ENCODE results near the gene NAT9. TPM values are rescaled to one million over a fixed set of nuclear protein-coding genes. Genes with fewer than 3 reads are reported as not detected.

The NAT9 gene
- total and polyA plus RNA-seq, 2 experiments from 2014 or later = 37.3 to 37.5 TPM

DNA sequence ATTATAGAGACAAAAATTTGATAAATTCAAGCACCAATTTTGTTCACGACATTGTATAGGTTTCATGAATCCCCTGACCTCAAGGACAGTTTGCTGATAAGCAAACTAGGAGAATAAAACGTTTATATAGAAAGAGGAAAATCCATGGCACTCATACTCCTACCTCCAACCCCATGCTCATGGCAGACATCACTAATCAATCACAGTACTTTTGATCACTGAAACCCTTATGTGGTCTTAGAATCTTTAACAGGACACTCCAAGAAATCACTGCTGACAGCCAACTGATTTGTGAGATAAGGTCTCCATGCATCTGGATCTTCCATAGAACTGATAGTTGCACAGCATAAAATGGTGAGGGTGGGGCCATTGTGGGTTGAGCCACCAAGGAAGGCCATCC lies 32.4 kb downstream of the NAT9 start (continued):
- no peak for TF ChIP-seq ZNF462 (CRISPR knock-in tag; IDR thresholded peaks at IDR 0.05)
- TF ChIP-seq POLR2AphosphoS5 (IDR thresholded peaks at IDR 0.05; ENCODE audit: low read depth) = no peak
- TF ChIP-seq CREB1 (CRISPR knock-in tag; IDR thresholded peaks at IDR 0.05; ENCODE audit: low read depth) = no peak

DNA sequence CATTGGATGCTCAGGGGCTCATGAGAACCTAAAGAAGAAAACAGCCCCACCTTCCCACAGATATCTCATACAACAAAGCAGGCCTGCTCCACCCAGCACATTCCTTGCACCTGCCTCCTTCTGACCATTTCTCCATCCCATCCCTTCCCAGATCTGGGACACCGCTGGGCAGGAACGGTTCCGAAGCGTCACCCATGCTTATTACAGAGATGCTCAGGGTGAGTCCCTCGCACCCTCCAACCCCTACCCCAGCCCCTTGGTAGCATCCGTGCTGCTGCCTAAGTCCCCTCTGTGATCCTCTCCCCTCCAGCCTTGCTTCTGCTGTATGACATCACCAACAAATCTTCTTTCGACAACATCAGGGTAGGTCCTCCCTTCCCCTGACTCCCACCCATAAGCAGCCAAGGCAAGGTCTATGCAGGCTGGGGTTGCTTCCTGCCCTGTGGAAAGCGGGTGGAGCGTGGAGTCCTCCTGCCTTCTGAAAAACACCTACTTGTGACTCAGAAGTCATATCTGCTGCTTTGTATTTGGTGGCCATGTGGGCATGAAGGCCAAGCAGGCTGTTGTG lies 33.1 kb downstream of the NAT9 start:
- H3K4me1 ChIP-seq (ENCODE audit: insufficient read depth) = peaks cover 48% of the 10 kb centered on the region
- no peak overlapping the region for H3K27ac Mint-ChIP-seq
- TF ChIP-seq ZNF331 (CRISPR knock-in tag; IDR thresholded peaks at IDR 0.05; ENCODE audit: low read depth) (no peak), EZH2 (IDR thresholded peaks at IDR 0.05; ENCODE audit: low read depth, unreplicated experiment) (no peak), EZH2phosphoT487 (IDR thresholded peaks at IDR 0.05; ENCODE audit: unreplicated experiment) (no peak), CREB1 (CRISPR knock-in tag; IDR thresholded peaks at IDR 0.05; ENCODE audit: low read depth) (no peak), ZNF114 (CRISPR knock-in tag; IDR thresholded peaks at IDR 0.05) (no peak), NANOG (IDR thresholded peaks at IDR 0.05; ENCODE audit: borderline replicate concordance) (no peak), JUNB (IDR thresholded peaks at IDR 0.05; ENCODE audit: unreplicated experiment) (no peak), POLR2AphosphoS5 (IDR thresholded peaks at IDR 0.05; ENCODE audit: low read depth) (no peak)
- TF ChIP-seq, protein P1, sequence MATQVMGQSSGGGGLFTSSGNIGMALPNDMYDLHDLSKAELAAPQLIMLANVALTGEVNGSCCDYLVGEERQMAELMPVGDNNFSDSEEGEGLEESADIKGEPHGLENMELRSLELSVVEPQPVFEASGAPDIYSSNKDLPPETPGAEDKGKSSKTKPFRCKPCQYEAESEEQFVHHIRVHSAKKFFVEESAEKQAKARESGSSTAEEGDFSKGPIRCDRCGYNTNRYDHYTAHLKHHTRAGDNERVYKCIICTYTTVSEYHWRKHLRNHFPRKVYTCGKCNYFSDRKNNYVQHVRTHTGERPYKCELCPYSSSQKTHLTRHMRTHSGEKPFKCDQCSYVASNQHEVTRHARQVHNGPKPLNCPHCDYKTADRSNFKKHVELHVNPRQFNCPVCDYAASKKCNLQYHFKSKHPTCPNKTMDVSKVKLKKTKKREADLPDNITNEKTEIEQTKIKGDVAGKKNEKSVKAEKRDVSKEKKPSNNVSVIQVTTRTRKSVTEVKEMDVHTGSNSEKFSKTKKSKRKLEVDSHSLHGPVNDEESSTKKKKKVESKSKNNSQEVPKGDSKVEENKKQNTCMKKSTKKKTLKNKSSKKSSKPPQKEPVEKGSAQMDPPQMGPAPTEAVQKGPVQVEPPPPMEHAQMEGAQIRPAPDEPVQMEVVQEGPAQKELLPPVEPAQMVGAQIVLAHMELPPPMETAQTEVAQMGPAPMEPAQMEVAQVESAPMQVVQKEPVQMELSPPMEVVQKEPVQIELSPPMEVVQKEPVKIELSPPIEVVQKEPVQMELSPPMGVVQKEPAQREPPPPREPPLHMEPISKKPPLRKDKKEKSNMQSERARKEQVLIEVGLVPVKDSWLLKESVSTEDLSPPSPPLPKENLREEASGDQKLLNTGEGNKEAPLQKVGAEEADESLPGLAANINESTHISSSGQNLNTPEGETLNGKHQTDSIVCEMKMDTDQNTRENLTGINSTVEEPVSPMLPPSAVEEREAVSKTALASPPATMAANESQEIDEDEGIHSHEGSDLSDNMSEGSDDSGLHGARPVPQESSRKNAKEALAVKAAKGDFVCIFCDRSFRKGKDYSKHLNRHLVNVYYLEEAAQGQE (IDR thresholded peaks at IDR 0.05; ENCODE audit: unreplicated experiment) = no peak
- TF ChIP-seq, protein P2, sequence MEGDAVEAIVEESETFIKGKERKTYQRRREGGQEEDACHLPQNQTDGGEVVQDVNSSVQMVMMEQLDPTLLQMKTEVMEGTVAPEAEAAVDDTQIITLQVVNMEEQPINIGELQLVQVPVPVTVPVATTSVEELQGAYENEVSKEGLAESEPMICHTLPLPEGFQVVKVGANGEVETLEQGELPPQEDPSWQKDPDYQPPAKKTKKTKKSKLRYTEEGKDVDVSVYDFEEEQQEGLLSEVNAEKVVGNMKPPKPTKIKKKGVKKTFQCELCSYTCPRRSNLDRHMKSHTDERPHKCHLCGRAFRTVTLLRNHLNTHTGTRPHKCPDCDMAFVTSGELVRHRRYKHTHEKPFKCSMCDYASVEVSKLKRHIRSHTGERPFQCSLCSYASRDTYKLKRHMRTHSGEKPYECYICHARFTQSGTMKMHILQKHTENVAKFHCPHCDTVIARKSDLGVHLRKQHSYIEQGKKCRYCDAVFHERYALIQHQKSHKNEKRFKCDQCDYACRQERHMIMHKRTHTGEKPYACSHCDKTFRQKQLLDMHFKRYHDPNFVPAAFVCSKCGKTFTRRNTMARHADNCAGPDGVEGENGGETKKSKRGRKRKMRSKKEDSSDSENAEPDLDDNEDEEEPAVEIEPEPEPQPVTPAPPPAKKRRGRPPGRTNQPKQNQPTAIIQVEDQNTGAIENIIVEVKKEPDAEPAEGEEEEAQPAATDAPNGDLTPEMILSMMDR (conservative IDR thresholded peaks at IDR 0.05; ENCODE audit: low read depth in 2 of 2) = no peak
- TF ChIP-seq, protein P3, sequence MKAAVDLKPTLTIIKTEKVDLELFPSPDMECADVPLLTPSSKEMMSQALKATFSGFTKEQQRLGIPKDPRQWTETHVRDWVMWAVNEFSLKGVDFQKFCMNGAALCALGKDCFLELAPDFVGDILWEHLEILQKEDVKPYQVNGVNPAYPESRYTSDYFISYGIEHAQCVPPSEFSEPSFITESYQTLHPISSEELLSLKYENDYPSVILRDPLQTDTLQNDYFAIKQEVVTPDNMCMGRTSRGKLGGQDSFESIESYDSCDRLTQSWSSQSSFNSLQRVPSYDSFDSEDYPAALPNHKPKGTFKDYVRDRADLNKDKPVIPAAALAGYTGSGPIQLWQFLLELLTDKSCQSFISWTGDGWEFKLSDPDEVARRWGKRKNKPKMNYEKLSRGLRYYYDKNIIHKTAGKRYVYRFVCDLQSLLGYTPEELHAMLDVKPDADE (IDR thresholded peaks at IDR 0.05) = no peak
- no peaks in the 10 kb centered on the region for H3K36me3 Mint-ChIP-seq (ENCODE audit: low read depth)
- no peak overlapping the region for H3K27ac ChIP-seq (ENCODE audit: low read depth)
- H4K20me1 ChIP-seq (replicated peaks; ENCODE audit: insufficient read depth) = no peaks in the 10 kb centered on the region
- no peak for ATAC-seq
- no peak for DNase-seq (ENCODE audit: low spot score)
- no peaks in the 10 kb centered on the region for H3K9me2 ChIP-seq (ENCODE audit: insufficient read depth)
- no peaks in the 10 kb centered on the region for H3K9me3 Mint-ChIP-seq
- no peak overlapping the region for H2AFZ ChIP-seq
- peaks cover 50% of the 10 kb centered on the region for H3K4me1 Mint-ChIP-seq
- H3K4me2 ChIP-seq = no peak overlapping the region
- no peaks in the 10 kb centered on the region for H3K79me2 ChIP-seq (replicated peaks; ENCODE audit: insufficient read depth)
- H3K36me3 ChIP-seq (ENCODE audit: insufficient read depth) = no peaks in the 10 kb centered on the region
- H3K4me3 ChIP-seq = no peak overlapping the region
- no peak overlapping the region for H3K4me3 Mint-ChIP-seq
- H3K27me3 Mint-ChIP-seq (ENCODE audit: insufficient read depth, low read depth, poor library complexity) = peaks cover 28% of the 10 kb centered on the region
- H3K27me3 ChIP-seq (ENCODE audit: insufficient read depth) = no peaks in the 10 kb centered on the region
- peaks cover 11% of the 10 kb centered on the region; the same call in 1 of the 2 replicates for H3F3A ChIP-seq (replicated peaks; ENCODE audit: low read depth)
